Endothelial cell of umbilical vein (primary cell): ENCODE results near the gene ELAC2.

Source experiments
- CTCF ChIP-seq, 2 donors: IDR thresholded peaks; 1 replicate in 1 of 2; 2 replicates in 1 of 2; pipeline ENCODE4 v1.5.1; 2011; ENCODE audit warnings: low read length in 2 of 2, mild to moderate bottlenecking in 2 of 2, moderate library complexity in 2 of 2, control low read depth in 1 of 2, inconsistent platforms in 1 of 2, low read depth in 1 of 2; ENCODE audit not compliant: insufficient read depth in 1 of 2; ENCODE audit errors: extremely low read depth in 1 of 2
- EZH2 ChIP-seq: IDR thresholded peaks from 2 replicates; pipeline ENCODE4 v1.6.1; 2012; ENCODE audit warnings: borderline replicate concordance, low read depth, mild to moderate bottlenecking, moderate library complexity, low read length, inconsistent platforms; ENCODE audit not compliant: severe bottlenecking
- MAX ChIP-seq: IDR thresholded peaks from 2 replicates; pipeline ENCODE4 v1.6.1; 2011; ENCODE audit not compliant: insufficient read depth, insufficient read length
- MYC ChIP-seq: IDR thresholded peaks from one replicate; pipeline ENCODE4 v1.6.1; 2011; ENCODE audit warnings: mild to moderate bottlenecking, low read depth, low read length
- POLR2A ChIP-seq: IDR thresholded peaks from 2 replicates; pipeline ENCODE4 v1.6.1; 2012; ENCODE audit warnings: low read depth, mild to moderate bottlenecking, control low read depth, low read length
- POLR2AphosphoS5 ChIP-seq: IDR thresholded peaks from 2 replicates; pipeline ENCODE4 v1.6.1; 2012; ENCODE audit warnings: low read depth, mild to moderate bottlenecking, control low read depth, low read length, moderate library complexity; ENCODE audit not compliant: insufficient read depth

GRCh38 chr17:13054666-13055065 lies 36.8 kb upstream of the ELAC2 start:
- TF ChIP-seq CTCF (IDR thresholded peaks at IDR 0.05; ENCODE audit: extremely low read depth in 1 of 2, insufficient read depth in 1 of 2, low read depth in 1 of 2, low read length in 2 of 2) (no peak), POLR2A (no peak), EZH2 (no peak), MAX (no peak), POLR2AphosphoS5 (no peak), MYC (no peak)
